ENCODE measurements around the gene KLHL24. TPM values are rescaled to one million over a fixed set of nuclear protein-coding genes. Genes with fewer than 3 reads are reported as not detected.
A peak's percentile ranks its signal among the peaks of the same experiment; 100 is the strongest.

The KLHL24 gene
- total and polyA plus RNA-seq, 2 of the 13 experiments (the other 11 are each of a cell fraction or from before 2014, with no cell fraction given) = 6.9 to 15.7 TPM

DNA sequence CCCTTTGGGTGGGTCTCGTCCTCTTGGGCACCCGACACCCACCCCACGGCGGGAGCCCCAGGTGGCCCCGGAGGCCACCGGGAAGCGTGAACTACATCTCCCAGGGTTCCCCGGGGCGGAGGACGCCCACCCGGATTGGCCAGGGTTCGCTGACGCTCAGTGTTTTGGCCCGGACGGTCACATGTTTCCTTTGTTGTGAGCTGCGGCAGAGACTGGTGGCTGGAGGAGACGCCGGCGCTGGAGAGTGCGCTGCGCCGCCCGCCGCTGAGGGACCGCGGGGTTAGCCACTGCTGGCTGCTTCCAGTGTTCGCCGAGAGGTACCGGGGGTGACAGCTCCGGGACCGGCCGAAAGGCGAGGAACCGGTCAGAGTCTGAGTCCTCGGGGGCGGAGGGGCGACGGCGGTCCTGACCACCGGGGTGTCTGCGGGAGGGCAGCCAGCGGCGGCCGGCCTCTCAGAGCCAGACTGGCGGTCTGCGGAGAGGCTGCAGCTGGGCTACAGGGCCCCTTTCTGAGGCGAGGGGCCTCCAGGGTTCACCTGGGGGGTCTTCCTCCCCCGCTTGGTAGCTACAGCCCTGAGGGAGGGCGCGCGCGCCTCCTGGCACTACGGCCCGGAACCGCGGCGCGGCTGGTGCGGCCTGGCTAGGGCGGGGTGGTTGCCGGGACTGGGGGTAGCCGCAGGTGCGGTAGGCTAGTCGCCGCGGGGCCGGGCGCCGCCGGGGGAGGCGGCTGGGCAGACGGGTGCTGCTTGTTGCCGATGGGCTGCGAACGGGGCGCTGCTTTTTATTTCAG, at the start of gene KLHL24 (continued):
- TF ChIP-seq, protein P1, sequence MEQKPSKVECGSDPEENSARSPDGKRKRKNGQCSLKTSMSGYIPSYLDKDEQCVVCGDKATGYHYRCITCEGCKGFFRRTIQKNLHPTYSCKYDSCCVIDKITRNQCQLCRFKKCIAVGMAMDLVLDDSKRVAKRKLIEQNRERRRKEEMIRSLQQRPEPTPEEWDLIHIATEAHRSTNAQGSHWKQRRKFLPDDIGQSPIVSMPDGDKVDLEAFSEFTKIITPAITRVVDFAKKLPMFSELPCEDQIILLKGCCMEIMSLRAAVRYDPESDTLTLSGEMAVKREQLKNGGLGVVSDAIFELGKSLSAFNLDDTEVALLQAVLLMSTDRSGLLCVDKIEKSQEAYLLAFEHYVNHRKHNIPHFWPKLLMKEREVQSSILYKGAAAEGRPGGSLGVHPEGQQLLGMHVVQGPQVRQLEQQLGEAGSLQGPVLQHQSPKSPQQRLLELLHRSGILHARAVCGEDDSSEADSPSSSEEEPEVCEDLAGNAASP (CRISPR knock-in tag; IDR thresholded peaks at IDR 0.05; ENCODE audit: borderline replicate concordance) = peak; percentile 32; the same call in 1 of the 2 replicates
- TF ChIP-seq U2AF1 (optimal IDR thresholded peaks at IDR 0.05; ENCODE audit: low read depth, low read length) = no peak
- TF ChIP-seq ZNF292 (CRISPR knock-in tag; IDR thresholded peaks at IDR 0.05; ENCODE audit: borderline replicate concordance, low read depth) = no peak
- peak; percentile 47 for TF ChIP-seq NR2C2 (CRISPR knock-in tag; IDR thresholded peaks at IDR 0.05; ENCODE audit: borderline replicate concordance)
- peak; percentile 75 for TF ChIP-seq SUZ12 (IDR thresholded peaks at IDR 0.05; ENCODE audit: low read depth, low read length)
- TF ChIP-seq, protein P2, sequence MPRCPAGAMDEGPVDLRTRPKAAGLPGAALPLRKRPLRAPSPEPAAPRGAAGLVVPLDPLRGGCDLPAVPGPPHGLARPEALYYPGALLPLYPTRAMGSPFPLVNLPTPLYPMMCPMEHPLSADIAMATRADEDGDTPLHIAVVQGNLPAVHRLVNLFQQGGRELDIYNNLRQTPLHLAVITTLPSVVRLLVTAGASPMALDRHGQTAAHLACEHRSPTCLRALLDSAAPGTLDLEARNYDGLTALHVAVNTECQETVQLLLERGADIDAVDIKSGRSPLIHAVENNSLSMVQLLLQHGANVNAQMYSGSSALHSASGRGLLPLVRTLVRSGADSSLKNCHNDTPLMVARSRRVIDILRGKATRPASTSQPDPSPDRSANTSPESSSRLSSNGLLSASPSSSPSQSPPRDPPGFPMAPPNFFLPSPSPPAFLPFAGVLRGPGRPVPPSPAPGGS (CRISPR knock-in tag; IDR thresholded peaks at IDR 0.05) = no peak
- no peak for TF ChIP-seq ZBTB7A (CRISPR knock-in tag; IDR thresholded peaks at IDR 0.05)
- no peak for TF ChIP-seq JUNB (CRISPR knock-in tag; IDR thresholded peaks at IDR 0.05; ENCODE audit: borderline replicate concordance)
- peak; percentile 46; the same call in 1 of the 2 replicates for TF ChIP-seq ELF3 (CRISPR knock-in tag; IDR thresholded peaks at IDR 0.05)
- peak; percentile 46 for TF ChIP-seq ASH2L (IDR thresholded peaks at IDR 0.05; ENCODE audit: insufficient read length, low read depth, low read length)
- peak; percentile 30 for TF ChIP-seq ZNF781 (CRISPR knock-in tag; IDR thresholded peaks at IDR 0.05; ENCODE audit: borderline replicate concordance, not compliant biosample characterization)
- TF ChIP-seq, protein P3, sequence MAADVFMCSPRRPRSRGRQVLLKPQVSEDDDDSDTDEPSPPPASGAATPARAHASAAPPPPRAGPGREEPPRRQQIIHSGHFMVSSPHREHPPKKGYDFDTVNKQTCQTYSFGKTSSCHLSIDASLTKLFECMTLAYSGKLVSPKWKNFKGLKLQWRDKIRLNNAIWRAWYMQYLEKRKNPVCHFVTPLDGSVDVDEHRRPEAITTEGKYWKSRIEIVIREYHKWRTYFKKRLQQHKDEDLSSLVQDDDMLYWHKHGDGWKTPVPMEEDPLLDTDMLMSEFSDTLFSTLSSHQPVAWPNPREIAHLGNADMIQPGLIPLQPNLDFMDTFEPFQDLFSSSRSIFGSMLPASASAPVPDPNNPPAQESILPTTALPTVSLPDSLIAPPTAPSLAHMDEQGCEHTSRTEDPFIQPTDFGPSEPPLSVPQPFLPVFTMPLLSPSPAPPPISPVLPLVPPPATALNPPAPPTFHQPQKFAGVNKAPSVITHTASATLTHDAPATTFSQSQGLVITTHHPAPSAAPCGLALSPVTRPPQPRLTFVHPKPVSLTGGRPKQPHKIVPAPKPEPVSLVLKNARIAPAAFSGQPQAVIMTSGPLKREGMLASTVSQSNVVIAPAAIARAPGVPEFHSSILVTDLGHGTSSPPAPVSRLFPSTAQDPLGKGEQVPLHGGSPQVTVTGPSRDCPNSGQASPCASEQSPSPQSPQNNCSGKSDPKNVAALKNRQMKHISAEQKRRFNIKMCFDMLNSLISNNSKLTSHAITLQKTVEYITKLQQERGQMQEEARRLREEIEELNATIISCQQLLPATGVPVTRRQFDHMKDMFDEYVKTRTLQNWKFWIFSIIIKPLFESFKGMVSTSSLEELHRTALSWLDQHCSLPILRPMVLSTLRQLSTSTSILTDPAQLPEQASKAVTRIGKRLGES (CRISPR knock-in tag; IDR thresholded peaks at IDR 0.05; ENCODE audit: borderline replicate concordance) = no peak
- TF ChIP-seq, protein P4, sequence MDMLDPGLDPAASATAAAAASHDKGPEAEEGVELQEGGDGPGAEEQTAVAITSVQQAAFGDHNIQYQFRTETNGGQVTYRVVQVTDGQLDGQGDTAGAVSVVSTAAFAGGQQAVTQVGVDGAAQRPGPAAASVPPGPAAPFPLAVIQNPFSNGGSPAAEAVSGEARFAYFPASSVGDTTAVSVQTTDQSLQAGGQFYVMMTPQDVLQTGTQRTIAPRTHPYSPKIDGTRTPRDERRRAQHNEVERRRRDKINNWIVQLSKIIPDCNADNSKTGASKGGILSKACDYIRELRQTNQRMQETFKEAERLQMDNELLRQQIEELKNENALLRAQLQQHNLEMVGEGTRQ (IDR thresholded peaks at IDR 0.05; ENCODE audit: low read depth, low read length) = peak; percentile 41; the same call in 1 of the 2 replicates
- TF ChIP-seq, protein P4 (CRISPR knock-in tag; IDR thresholded peaks at IDR 0.05; ENCODE audit: borderline replicate concordance) = peak; percentile 63; the same call in 1 of the 2 replicates
- peak; percentile 46; the same call in 1 of the 2 replicates for TF ChIP-seq RXRB (CRISPR knock-in tag; IDR thresholded peaks at IDR 0.05; ENCODE audit: borderline replicate concordance)
- no peak for TF ChIP-seq SOX6 (IDR thresholded peaks at IDR 0.05)
- TF ChIP-seq SOX6 (CRISPR knock-in tag; IDR thresholded peaks at IDR 0.05) = 0 out of 2 replicates have a peak, but pooled peaks have one; percentile 29
- peak; percentile 89 for TF ChIP-seq RBFOX2 (IDR thresholded peaks at IDR 0.05; ENCODE audit: low read depth, low read length)
- peak; percentile 87 for TF ChIP-seq TGIF2 (CRISPR knock-in tag; IDR thresholded peaks at IDR 0.05)
- TF ChIP-seq ATF1 (CRISPR knock-in tag; IDR thresholded peaks at IDR 0.05) = peak; percentile 76
- TF ChIP-seq ZNF775 (CRISPR knock-in tag; IDR thresholded peaks at IDR 0.05; ENCODE audit: borderline replicate concordance) = no peak
- TF ChIP-seq IRF2 (CRISPR knock-in tag; IDR thresholded peaks at IDR 0.05) = peak; percentile 86

Data from HepG2 (cell line).